Fibroblast of the aortic adventitia (primary cell): ENCODE results near the gene EXOSC5. TPM values are rescaled to one million over a fixed set of nuclear protein-coding genes. Genes with fewer than 3 reads are reported as not detected.
"Not testable (repeated sequence)": the region's sequence is repeated elsewhere in the genome, so short reads cannot be mapped to it uniquely, and the experiment has no call there.

Experiments
- DNase-seq: peaks from one replicate; pipeline ENCODE4 v3.0.0-alpha.2; 2010; ENCODE audit warnings: low read depth
- H3K4me3 ChIP-seq: 2 replicates; pipeline ENCODE4 v1.5.1; 2011; ENCODE audit warnings: low read depth, mild to moderate bottlenecking, control low read depth, low read length, moderate library complexity
- total RNA-seq: library from RNA; depleted of rRNA; stranded (reverse); fragments of >200 nt; gene quantifications from 2 replicates; pipeline ENCODE4 v1.2.3, GENCODE V29; 2012; ENCODE audit warnings: low replicate concordance
- TF ChIP-seq, protein P1 (sequence below): IDR thresholded peaks from 2 replicates; pipeline ENCODE4 v1.5.1; 2011; ENCODE audit warnings: mild to moderate bottlenecking, low read length, control low read depth, inconsistent platforms; ENCODE audit not compliant: insufficient read depth

EXOSC5 gene
- total RNA-seq, 1 donor, result 12.1 TPM

DNA sequence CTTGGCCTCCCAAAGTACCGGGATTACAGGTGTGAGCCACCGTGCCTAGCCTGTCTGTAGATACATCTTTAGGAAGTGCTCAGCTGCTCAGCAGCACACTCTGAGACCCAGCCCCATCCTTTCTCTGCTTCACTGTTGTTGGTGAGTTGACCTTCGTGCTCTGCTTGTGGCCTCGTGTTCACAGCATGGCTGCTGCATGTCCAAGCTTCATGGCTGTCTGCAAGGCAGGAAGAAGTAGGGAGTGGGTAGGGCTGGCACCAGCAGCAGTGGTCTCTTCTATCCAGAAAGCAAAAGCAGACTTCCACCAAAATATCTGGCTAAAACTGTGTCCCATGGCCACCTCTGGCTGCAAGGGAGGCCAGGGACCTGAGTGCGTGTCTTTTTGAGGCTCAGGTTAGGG, 15.8 kb upstream of the EXOSC5 start:
- no peak overlapping the region for H3K4me3 ChIP-seq
- TF ChIP-seq, protein P1, sequence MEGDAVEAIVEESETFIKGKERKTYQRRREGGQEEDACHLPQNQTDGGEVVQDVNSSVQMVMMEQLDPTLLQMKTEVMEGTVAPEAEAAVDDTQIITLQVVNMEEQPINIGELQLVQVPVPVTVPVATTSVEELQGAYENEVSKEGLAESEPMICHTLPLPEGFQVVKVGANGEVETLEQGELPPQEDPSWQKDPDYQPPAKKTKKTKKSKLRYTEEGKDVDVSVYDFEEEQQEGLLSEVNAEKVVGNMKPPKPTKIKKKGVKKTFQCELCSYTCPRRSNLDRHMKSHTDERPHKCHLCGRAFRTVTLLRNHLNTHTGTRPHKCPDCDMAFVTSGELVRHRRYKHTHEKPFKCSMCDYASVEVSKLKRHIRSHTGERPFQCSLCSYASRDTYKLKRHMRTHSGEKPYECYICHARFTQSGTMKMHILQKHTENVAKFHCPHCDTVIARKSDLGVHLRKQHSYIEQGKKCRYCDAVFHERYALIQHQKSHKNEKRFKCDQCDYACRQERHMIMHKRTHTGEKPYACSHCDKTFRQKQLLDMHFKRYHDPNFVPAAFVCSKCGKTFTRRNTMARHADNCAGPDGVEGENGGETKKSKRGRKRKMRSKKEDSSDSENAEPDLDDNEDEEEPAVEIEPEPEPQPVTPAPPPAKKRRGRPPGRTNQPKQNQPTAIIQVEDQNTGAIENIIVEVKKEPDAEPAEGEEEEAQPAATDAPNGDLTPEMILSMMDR, result no peak
- DNase-seq, result no peak

GRCh38 chr19:41411968-41412265, 14.8 kb upstream of the EXOSC5 start:
- no peak for DNase-seq
- TF ChIP-seq, protein P1, result no peak
- H3K4me3 ChIP-seq, result no peak overlapping the region

- TF ChIP-seq, protein P1, result no peak
- no peak for DNase-seq
- no peak overlapping the region for H3K4me3 ChIP-seq
These were observed 14.2 kb upstream of the EXOSC5 start for GRCh38 chr19:41411100-41411967.

GRCh38 chr19:41410336-41411054, 13.3 kb upstream of the EXOSC5 start:
- H3K4me3 ChIP-seq, result no peak overlapping the region
- TF ChIP-seq, protein P1, result no peak
- DNase-seq, result no peak

DNA sequence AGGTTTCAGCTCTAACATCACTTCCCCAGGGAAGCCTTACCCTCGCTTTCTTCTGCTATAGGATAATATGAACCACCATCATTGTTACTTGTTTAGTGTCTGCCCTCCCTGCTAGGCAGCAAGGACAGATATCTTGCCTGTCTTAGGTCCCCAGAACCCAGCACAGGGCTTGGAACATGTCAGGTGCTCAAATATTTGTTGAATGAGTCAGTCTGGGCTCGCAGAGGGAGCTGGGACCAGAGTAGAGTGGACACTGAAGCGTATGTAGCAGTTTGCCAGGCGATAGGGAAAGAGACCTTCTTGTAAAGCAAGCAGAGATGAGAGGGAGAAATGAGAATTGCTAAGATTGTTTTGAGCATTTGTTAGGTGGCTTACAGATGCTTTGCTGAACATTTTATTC, 12.1 kb upstream of the EXOSC5 start:
- TF ChIP-seq, protein P1, result no peak
- H3K4me3 ChIP-seq, result no peak overlapping the region
- peak; percentile 29 for DNase-seq

DNA sequence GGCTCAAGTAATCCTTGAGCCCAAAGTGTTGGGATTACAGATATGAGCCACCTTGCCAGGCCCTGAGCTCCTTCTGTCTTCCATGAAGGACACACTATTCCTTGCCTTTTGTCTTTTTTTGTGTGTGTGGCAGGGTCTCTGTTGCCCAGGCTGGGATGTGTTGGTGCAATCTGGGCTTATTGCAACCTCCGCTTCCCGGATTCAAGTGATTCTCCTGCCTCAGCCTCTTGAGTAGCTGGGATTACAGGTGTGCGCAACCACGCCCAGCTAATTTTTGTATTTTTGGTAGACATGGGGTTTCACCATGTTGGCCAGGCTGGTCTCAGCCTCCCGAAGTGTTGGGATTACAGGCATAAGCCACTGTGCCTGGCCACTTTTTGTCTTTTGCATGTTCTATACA, 11.7 kb upstream of the EXOSC5 start:
- H3K4me3 ChIP-seq, DNase-seq: not testable (repeated sequence)

DNA sequence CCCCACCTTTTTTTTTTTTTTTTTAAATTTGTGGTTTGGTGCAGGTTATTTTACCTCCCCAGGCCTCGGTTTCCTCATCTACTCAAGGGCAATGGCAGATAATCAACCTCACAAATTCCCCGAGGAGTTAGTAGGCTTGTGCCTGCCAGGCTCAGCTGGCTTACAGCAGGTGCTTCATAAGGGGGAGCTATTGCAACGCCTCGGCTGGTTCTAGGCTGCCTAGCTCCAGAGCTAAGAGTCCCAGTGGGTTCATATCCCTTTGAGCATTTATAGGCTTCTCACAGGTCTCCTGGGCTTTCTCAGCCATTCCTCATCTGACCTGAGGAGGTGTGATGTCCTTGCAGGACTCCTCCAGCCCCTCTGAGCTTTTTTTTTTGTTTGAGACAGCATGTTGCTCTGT, 11.1 kb upstream of the EXOSC5 start:
- TF ChIP-seq, protein P1, result no peak
- no peak overlapping the region for H3K4me3 ChIP-seq
- DNase-seq, result no peak
